ENCODE measurements around the gene SSH2. TPM values are rescaled to one million over a fixed set of nuclear protein-coding genes. Genes with fewer than 3 reads are reported as not detected.
A peak's percentile ranks its signal among the peaks of the same experiment; 100 is the strongest.
"Not testable (repeated sequence)": the region's sequence is repeated elsewhere in the genome, so short reads cannot be mapped to it uniquely, and the experiment has no call there.

The SSH2 gene
- total RNA-seq, 2 experiments from 2014 or later = 32.0 to 33.1 TPM

GRCh38 chr17:29787995-29788394 lies 142.0 kb downstream of the SSH2 start:
- intact Hi-C loops (cut with micrococcal nuclease) = no loop called here
- no peak overlapping the region for H3K4me3 Mint-ChIP-seq
- POLR2A ChIA-PET = no interaction called here
- no peaks in the 10 kb centered on the region for H3K27me3 Mint-ChIP-seq
- H3K36me3 Mint-ChIP-seq = no peaks in the 10 kb centered on the region
- no peak for DNase-seq
- CTCF ChIA-PET = interaction anchor here (0.6 to 1.0 kb wide), 2 partner anchors 9 to 305 kb away, joined by 3 read pairs; no protein-coding TSS in a partner anchor
- H3K27ac Mint-ChIP-seq = no peak overlapping the region
- no peaks in the 10 kb centered on the region for H3K9me3 Mint-ChIP-seq
- peaks cover 4% of the 10 kb centered on the region for H3K4me1 Mint-ChIP-seq (ENCODE audit: low read depth)

DNA sequence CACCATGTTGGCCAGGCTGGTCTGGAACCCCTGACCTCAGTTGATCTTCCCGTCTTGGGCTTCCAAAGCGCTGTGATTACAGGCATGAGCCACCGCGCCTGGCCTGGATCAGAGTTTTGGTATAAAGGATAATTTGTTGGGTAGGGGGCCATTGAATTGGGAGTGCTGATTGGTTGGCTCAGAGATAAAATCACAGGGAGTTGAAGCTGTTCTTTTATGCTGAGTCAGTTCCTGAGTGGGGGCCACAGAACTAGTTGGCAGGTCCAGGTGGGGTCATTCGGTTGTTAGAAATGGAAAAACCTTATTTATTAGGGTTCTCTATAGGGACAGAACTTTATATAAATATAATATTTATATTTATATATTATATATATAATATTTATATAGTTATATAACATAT lies 147.1 kb downstream of the SSH2 start:
- Mint-ChIP-seq H3K4me3 (no peak overlapping the region), H3K27ac (no peak overlapping the region), H3K36me3 (no peaks in the 10 kb centered on the region), H3K4me1 (ENCODE audit: low read depth) (peaks cover 11% of the 10 kb centered on the region), H3K27me3 (no peaks in the 10 kb centered on the region), H3K9me3 (no peaks in the 10 kb centered on the region)
- CTCF ChIA-PET = interaction anchor here (0.7 kb wide), 1 partner anchor 1536 kb away, joined by 3 read pairs; no protein-coding TSS in a partner anchor
- POLR2A ChIA-PET = no interaction called here
- DNase-seq = no peak
- intact Hi-C loops (cut with micrococcal nuclease) = no loop called here

- not testable (repeated sequence) for H3K9me3 Mint-ChIP-seq; H3K4me1 Mint-ChIP-seq (ENCODE audit: low read depth); H3K27ac Mint-ChIP-seq; H3K36me3 Mint-ChIP-seq; H3K27me3 Mint-ChIP-seq; DNase-seq; H3K4me3 Mint-ChIP-seq
- CTCF ChIA-PET = interaction anchor here (0.6 to 7.1 kb wide), 42 partner anchors 10 to 314 kb away, joined by 3 to 196 read pairs (median 5); partner anchors contain the start of genes ANKRD13B and CORO6
- POLR2A ChIA-PET = interaction anchor here (1.0 to 2.3 kb wide), 2 partner anchors 19 to 163 kb away, joined by 4 to 10 read pairs; no protein-coding TSS in a partner anchor
- intact Hi-C loops (cut with micrococcal nuclease) = loop anchor here (1.0 to 2.0 kb wide), 4 partner anchors 18 to 200 kb away; no protein-coding TSS in a partner anchor
These were observed 150.2 kb downstream of the SSH2 start for GRCh38 chr17:29779812-29780190.

- no peak overlapping the region for H3K27ac Mint-ChIP-seq
- peak; percentile 88 for DNase-seq
These were observed 150.8 kb downstream of the SSH2 start for GRCh38 chr17:29778956-29779811.

DNA sequence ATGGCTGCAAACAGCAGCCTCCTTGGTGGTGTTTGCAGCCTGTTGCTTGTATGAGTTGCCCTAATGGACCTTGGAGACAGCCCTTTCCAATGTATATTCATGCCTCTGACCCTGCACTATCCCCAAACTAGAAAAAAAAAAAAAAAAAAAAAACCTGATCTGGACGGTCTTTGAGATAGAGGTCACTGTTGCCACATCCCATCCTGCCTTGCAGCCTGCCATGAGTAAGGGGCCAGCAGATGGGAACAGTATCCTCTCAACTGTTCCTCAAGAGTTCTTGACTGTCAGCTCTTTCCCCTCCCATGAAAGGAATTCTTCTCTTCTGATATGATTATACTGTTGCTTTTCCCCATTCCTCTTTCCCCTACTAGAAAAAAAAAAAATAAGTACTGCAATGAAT lies 152.4 kb downstream of the SSH2 start:
- DNase-seq = no peak
- intact Hi-C loops (cut with micrococcal nuclease) = loop anchor here (2.0 kb wide), 1 partner anchor 161 kb away; no protein-coding TSS in a partner anchor
- Mint-ChIP-seq H3K27me3 (no peaks in the 10 kb centered on the region), H3K9me3 (no peaks in the 10 kb centered on the region), H3K27ac (no peak overlapping the region), H3K4me1 (ENCODE audit: low read depth) (peaks cover 7% of the 10 kb centered on the region), H3K36me3 (no peaks in the 10 kb centered on the region), H3K4me3 (no peak overlapping the region)
- CTCF ChIA-PET = interaction anchor here (1.0 to 7.1 kb wide), 4 partner anchors 44 to 160 kb away, joined by 3 to 196 read pairs (median 39); no protein-coding TSS in a partner anchor
- POLR2A ChIA-PET = interaction anchor here (0.6 to 2.3 kb wide), 2 partner anchors 152 to 160 kb away, joined by 4 to 10 read pairs; partner anchors contain the start of gene SSH2

More at GRCh38 chr17:29778956-29779811, 150.8 kb downstream of the SSH2 start:
- no peak overlapping the region for H3K4me3 Mint-ChIP-seq
- no peaks in the 10 kb centered on the region for H3K36me3 Mint-ChIP-seq
- no peaks in the 10 kb centered on the region for H3K27me3 Mint-ChIP-seq
- H3K9me3 Mint-ChIP-seq = no peaks in the 10 kb centered on the region
- peaks cover 7% of the 10 kb centered on the region for H3K4me1 Mint-ChIP-seq (ENCODE audit: low read depth)
- CTCF ChIA-PET = interaction anchor here (0.6 to 7.1 kb wide), 48 partner anchors 8 to 314 kb away, joined by 3 to 196 read pairs (median 5); partner anchors contain the start of genes ANKRD13B and CORO6
- POLR2A ChIA-PET = interaction anchor here (0.6 to 2.3 kb wide), 3 partner anchors 18 to 162 kb away, joined by 3 to 10 read pairs (median 4); partner anchors contain the start of gene SSH2
- intact Hi-C loops (cut with micrococcal nuclease) = loop anchor here (1.0 to 2.0 kb wide), 4 partner anchors 18 to 199 kb away; no protein-coding TSS in a partner anchor

DNA sequence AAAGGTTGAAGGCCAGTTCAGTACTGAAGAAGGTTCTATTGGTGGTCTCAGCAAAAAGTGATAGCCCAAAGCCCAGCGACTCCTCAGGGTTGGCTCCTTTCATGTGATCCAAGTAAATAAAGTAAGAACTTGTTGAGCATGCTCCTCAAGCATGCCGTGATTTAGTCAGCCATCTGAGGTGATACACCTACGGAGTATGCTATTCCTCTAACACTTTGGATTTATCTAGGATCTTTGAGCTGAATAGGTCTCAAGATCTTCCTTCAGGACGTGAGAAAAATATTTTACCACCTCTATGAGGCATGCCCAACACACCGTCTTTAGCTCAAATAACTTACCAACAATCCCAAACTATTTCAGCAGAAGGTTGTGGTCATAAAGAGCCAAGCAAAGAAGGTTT lies 154.0 kb downstream of the SSH2 start:
- Mint-ChIP-seq H3K27me3 (no peaks in the 10 kb centered on the region), H3K9me3 (no peaks in the 10 kb centered on the region), H3K4me1 (ENCODE audit: low read depth) (peaks cover 7% of the 10 kb centered on the region), H3K27ac (no peak overlapping the region), H3K4me3 (no peak overlapping the region), H3K36me3 (no peaks in the 10 kb centered on the region)
- POLR2A ChIA-PET = no interaction called here
- intact Hi-C loops (cut with micrococcal nuclease) = no loop called here
- DNase-seq = no peak
- CTCF ChIA-PET = interaction anchor here (0.6 to 7.1 kb wide), 5 partner anchors 31 to 179 kb away, joined by 3 to 196 read pairs (median 3); no protein-coding TSS in a partner anchor

GRCh38 chr17:29772981-29773380 lies 157.0 kb downstream of the SSH2 start:
- H3K27me3 Mint-ChIP-seq = no peaks in the 10 kb centered on the region
- no peaks in the 10 kb centered on the region for H3K4me1 Mint-ChIP-seq (ENCODE audit: low read depth)
- H3K4me3 Mint-ChIP-seq = no peak overlapping the region
- ChIA-PET CTCF (no interaction called here), POLR2A (no interaction called here)
- H3K9me3 Mint-ChIP-seq = no peaks in the 10 kb centered on the region
- no peak for DNase-seq
- H3K27ac Mint-ChIP-seq = no peak overlapping the region
- intact Hi-C loops (cut with micrococcal nuclease) = no loop called here
- no peaks in the 10 kb centered on the region for H3K36me3 Mint-ChIP-seq

- no peak overlapping the region for H3K4me3 Mint-ChIP-seq
- ChIA-PET CTCF (no interaction called here), POLR2A (no interaction called here)
- no peak for DNase-seq
- no peaks in the 10 kb centered on the region for H3K9me3 Mint-ChIP-seq
- intact Hi-C loops (cut with micrococcal nuclease) = no loop called here
- H3K27ac Mint-ChIP-seq = no peak overlapping the region
- H3K27me3 Mint-ChIP-seq = no peaks in the 10 kb centered on the region
- H3K36me3 Mint-ChIP-seq = no peaks in the 10 kb centered on the region
- H3K4me1 Mint-ChIP-seq (ENCODE audit: low read depth) = no peaks in the 10 kb centered on the region
These were observed 158.5 kb downstream of the SSH2 start for GRCh38 chr17:29771546-29771945.

- Mint-ChIP-seq H3K36me3 (no peaks in the 10 kb centered on the region), H3K4me3 (no peak overlapping the region), H3K9me3 (no peaks in the 10 kb centered on the region), H3K27ac (no peak overlapping the region), H3K27me3 (no peaks in the 10 kb centered on the region), H3K4me1 (ENCODE audit: low read depth) (no peaks in the 10 kb centered on the region)
- no peak for DNase-seq
- intact Hi-C loops (cut with micrococcal nuclease) = no loop called here
- POLR2A ChIA-PET = interaction anchor here (1.2 kb wide), 1 partner anchor 104 kb away, joined by 3 read pairs; no protein-coding TSS in a partner anchor
- CTCF ChIA-PET = interaction anchor here (1.6 kb wide), 1 partner anchor 130 kb away, joined by 7 read pairs; no protein-coding TSS in a partner anchor
These were observed 160.8 kb downstream of the SSH2 start for GRCh38 chr17:29769225-29769624.

DNA sequence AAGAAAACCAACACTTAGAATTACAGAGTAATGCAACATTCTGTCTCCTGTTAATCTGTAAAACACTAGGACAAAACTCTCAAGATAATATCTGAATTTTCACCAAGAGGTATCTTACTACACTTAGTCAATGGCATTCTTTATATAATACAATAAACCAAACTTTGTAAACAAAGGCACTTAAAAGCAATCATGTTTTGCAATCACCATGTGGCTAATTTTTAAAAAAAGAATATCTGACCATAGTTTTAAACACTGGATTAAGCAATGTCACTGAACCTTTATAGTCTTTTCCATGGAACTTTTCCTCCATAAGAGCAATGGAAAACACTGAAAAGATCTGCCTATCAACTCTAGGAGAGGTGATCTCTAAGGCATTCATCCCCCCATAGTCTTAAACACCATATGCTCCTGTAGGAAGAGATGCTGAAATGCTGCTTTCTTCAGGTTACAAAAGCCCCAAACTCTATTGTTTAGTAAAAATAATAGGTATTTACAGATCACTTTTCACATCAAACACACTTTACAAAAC lies 163.2 kb downstream of the SSH2 start:
- CTCF ChIA-PET = interaction anchor here (0.6 to 2.0 kb wide), 6 partner anchors 12 to 1552 kb away, joined by 3 to 9 read pairs (median 3); no protein-coding TSS in a partner anchor
- POLR2A ChIA-PET = no interaction called here
- Mint-ChIP-seq H3K4me3 (no peak overlapping the region), H3K9me3 (no peaks in the 10 kb centered on the region), H3K4me1 (ENCODE audit: low read depth) (peaks cover 1% of the 10 kb centered on the region), H3K27me3 (no peaks in the 10 kb centered on the region), H3K27ac (no peak overlapping the region), H3K36me3 (no peaks in the 10 kb centered on the region)
- DNase-seq = no peak
- intact Hi-C loops (cut with micrococcal nuclease) = no loop called here

DNA sequence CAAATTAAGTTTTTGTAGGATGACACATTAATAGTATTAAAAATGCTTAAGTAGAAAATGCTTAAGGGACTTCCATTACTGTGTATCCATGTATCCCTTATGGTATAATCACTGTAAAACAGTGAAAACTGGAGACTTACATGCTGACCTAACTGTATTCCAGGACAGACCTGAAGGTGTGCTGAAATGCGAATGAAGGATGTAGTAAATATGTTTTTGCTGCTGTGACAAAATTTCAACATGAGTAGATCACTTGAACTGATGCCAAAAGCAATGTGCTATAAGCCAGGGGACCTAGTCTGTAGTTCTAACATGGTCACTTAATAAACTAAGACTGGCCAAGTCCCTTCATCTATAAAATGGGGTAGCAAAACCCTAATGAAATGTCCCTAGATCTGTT lies 165.3 kb downstream of the SSH2 start:
- intact Hi-C loops (cut with micrococcal nuclease) = loop anchor here (5.0 kb wide), 2 partner anchors 127 to 197 kb away; partner anchors contain the start of genes ABHD15 and TP53I13
- Mint-ChIP-seq H3K4me3 (no peak overlapping the region), H3K27me3 (no peaks in the 10 kb centered on the region), H3K27ac (no peak overlapping the region), H3K4me1 (ENCODE audit: low read depth) (peaks cover 7% of the 10 kb centered on the region), H3K36me3 (peaks cover 8% of the 10 kb centered on the region), H3K9me3 (no peaks in the 10 kb centered on the region)
- ChIA-PET POLR2A (interaction anchor here (0.7 kb wide), 1 partner anchor 125 kb away, joined by 3 read pairs; no protein-coding TSS in a partner anchor), CTCF (interaction anchor here (1.2 to 1.3 kb wide), 2 partner anchors 14 to 148 kb away, joined by 5 read pairs; no protein-coding TSS in a partner anchor)
- no peak for DNase-seq

DNA sequence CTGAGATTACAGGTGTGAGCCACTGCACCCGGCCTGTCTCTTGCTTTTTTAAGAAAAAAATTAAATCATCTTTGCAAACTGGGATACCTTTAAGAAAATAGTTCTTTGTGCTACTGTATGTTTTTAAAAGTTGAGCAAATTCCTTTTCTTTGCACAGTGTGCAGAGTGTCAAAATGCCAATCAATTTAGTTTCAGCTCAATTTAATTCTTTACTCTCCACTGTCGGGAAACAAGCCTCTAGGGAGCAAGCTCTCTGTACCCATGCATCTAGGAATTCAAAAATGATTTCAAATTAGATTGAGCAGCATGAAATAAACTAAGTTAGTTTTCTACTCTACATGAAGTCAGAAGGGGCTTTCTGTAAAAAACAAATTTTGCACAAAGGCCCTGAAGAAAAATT lies 165.8 kb downstream of the SSH2 start:
- Mint-ChIP-seq H3K4me1 (ENCODE audit: low read depth) (peaks cover 12% of the 10 kb centered on the region), H3K4me3 (no peak overlapping the region), H3K36me3 (peaks cover 8% of the 10 kb centered on the region), H3K27ac (no peak overlapping the region), H3K9me3 (no peaks in the 10 kb centered on the region), H3K27me3 (no peaks in the 10 kb centered on the region)
- ChIA-PET POLR2A (no interaction called here), CTCF (interaction anchor here (1.2 to 1.3 kb wide), 2 partner anchors 15 to 147 kb away, joined by 5 read pairs; no protein-coding TSS in a partner anchor)
- intact Hi-C loops (cut with micrococcal nuclease) = loop anchor here (5.0 kb wide), 2 partner anchors 127 to 197 kb away; partner anchors contain the start of genes ABHD15 and TP53I13
- no peak for DNase-seq
